ENCODE results near the gene COL6A5.

COL6A5 gene

GRCh38 chr3:130509008-130509407 lies 163.5 kb downstream of the COL6A5 start:
- H3K4me3 ChIP-seq (ENCODE audit: low read depth, low read length), result no peak overlapping the region
- no peak for DNase-seq (ENCODE audit: low read depth)
- TF ChIP-seq CTCF (IDR thresholded peaks at IDR 0.05; ENCODE audit: insufficient read depth, low read depth, low read length, missing control alignments), result no peak

DNA sequence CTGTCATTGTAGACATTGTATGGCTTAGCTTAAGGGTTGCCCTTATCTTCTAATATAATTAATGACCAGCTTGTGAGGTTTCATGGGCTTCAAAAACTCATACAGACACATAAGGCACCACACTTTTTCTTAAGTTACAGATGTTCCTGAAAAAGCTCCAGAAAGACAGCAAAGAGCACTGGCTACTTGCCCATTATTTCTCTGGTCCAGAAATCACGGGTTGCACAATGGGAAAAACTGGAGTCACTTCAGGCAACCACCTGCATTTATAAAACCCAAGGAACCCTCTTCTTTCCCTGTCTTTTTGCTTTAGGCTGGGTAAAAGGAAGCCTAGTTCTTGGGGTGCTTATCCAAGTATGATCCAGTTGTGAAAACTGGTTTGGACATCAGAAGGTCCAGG lies 169.2 kb downstream of the COL6A5 start:
- no peak for DNase-seq (ENCODE audit: low read depth)
- TF ChIP-seq CTCF (IDR thresholded peaks at IDR 0.05; ENCODE audit: insufficient read depth, low read depth, low read length, missing control alignments), result no peak
- H3K4me3 ChIP-seq (ENCODE audit: low read depth, low read length), result no peak overlapping the region

DNA sequence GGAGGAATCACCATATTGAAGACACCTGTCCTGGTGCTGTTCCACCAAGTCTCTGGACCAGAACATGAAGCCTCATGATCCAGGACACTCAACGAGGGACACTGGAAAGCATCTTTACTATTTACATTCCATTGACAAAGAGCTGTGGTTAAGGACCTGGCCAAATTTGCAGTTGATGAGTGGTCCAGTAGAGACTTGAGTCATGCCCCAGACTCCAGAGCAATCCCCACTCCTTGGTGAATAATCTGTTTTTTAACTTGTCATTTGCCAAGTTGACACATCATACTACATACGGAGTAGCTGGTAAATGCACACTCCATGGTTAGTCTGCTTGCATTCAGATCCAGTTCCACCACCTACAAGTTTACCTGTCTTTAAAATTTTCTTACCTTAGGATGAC lies 170.3 kb downstream of the COL6A5 start:
- no peak for TF ChIP-seq CTCF (IDR thresholded peaks at IDR 0.05; ENCODE audit: insufficient read depth, low read depth, low read length, missing control alignments)
- no peak for DNase-seq (ENCODE audit: low read depth)
- no peak overlapping the region for H3K4me3 ChIP-seq (ENCODE audit: low read depth, low read length)

DNA sequence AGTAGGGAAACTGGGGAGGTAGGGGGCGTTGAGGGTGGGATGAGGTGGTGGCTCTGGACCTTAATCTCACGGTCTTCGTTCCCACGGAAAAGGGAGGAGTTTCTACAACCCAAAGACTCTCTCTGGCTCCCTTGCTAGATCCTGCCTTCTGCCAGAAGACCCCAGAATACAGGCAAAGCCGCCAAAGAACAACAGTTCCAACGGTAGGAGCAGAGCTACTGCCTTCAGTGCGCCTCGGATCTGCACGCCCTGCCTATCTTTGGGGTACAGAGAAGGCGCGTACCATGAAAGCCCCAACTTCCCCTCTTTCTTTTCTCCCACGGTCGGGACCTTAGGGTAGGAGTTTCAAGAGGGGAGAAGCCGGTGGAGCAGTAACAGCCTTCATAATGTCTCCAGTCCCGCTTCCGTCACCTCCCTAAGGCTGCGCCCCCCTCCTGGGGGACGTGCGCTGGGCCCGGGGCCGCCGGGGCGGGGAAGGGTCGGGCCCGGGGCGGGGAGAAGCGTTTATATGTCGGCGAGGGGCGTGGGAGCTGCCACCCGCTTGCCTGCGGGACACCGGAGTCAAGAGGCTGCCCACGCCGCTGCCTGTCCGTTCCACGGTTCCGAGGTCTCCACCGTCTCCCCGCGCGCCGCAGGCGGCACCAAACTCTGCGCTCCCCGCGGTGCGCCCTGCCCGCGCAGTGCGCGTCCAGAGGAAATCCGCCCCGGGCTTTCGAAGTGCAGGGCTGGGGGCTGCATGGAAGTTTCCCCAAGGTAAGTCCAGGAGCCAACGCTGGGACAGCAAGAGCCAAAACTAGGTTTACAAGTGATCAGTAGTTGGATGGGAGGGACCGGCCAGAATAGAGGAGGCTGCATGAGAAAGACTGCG lies 171.4 kb downstream of the COL6A5 start, which contains the start of gene COL6A6:
Gene COL6A6 (plus strand): TSS at position 533 of the 868 bp plus-strand sequence. CDS start 43,188 bp downstream, outside the sequence.
- no peak for TF ChIP-seq CTCF (IDR thresholded peaks at IDR 0.05; ENCODE audit: insufficient read depth, low read depth, low read length, missing control alignments)
- H3K4me3 ChIP-seq (ENCODE audit: low read depth, low read length), result no peak within 1 kb of the TSS
- no peak for DNase-seq (ENCODE audit: low read depth)

GRCh38 chr3:130517602-130518001 lies 172.1 kb downstream of the COL6A5 start:
- no peak overlapping the region for H3K4me3 ChIP-seq (ENCODE audit: low read depth, low read length)
- no peak for DNase-seq (ENCODE audit: low read depth)
- TF ChIP-seq CTCF (IDR thresholded peaks at IDR 0.05; ENCODE audit: insufficient read depth, low read depth, low read length, missing control alignments), result no peak

DNA sequence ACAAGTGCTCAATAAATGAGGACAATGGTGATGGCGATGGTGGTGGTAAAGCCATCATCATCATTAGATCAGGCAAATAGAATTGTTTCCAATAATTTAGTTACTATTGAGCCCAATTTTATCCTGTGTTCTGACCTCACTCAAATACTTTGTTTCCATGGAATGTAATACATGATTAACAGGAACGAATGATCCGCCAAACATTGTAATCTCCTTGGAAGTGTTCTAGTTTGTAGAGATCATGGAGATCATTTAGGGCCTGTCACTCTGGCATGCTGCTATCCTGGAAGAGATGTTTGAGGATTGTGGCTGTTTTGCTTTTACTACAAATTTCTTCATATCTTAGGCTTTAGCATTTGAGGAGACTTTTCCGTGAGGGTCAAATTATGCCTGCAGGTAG lies 174.3 kb downstream of the COL6A5 start:
- H3K4me3 ChIP-seq (ENCODE audit: low read depth, low read length), result no peak overlapping the region
- DNase-seq (ENCODE audit: low read depth), result no peak
- no peak for TF ChIP-seq CTCF (IDR thresholded peaks at IDR 0.05; ENCODE audit: insufficient read depth, low read depth, low read length, missing control alignments)

All from GM12865 (cell line).